ENCODE measurements around the gene KCNH2. TPM values are rescaled to one million over a fixed set of nuclear protein-coding genes. Genes with fewer than 3 reads are reported as not detected.

KCNH2 gene
- polyA plus RNA-seq, 3 donors, result not detected

DNA sequence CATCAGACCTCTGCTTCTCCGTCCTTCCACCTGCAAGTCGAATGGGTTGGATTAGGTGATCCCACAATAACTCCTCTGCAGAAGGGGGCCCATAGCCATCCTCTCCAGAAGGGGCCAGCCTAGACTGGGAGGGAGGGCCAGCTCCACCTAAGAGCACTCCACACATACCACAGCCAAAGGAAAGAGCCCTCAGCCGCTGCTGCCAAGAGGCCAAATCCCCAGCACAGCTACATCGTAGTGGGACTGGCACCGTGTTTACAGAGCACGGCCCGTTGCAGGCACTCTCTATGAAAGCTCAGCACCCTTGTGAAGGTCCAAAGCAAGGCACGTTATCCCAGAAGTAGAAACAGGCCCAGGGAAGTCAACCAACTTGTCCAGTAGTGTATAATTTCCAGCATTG lies 5.4 kb downstream of the KCNH2 start:
- intact Hi-C loops (cut with micrococcal nuclease), result no loop called here
- Histone ChIP-seq H3K79me2 (ENCODE audit: insufficient read depth, low read length) (no peaks in the 10 kb centered on the region), H3K4me3 (replicated peaks in 1 of 3; ENCODE audit: low read depth in 2 of 3, low read length in 3 of 3) (no peak overlapping the region), H3K4me2 (replicated peaks; ENCODE audit: extremely low read depth, low read length, poor library complexity, severe bottlenecking) (no peak overlapping the region), H3K9me3 (replicated peaks in 1 of 2; ENCODE audit: control insufficient read depth in 1 of 2, insufficient read depth in 1 of 2, low read length in 2 of 2) (peaks cover 0 to 16% of the 10 kb centered on the region in 2 donors), H4K20me1 (ENCODE audit: insufficient read depth, low read length) (no peaks in the 10 kb centered on the region), H2AFZ (ENCODE audit: insufficient read depth, low read depth, low read length, poor library complexity, severe bottlenecking) (no peak overlapping the region), H3K4me1 (ENCODE audit: control insufficient read depth in 1 of 2, insufficient read depth in 2 of 2, low read length in 2 of 2) (peaks cover 3 to 7% of the 10 kb centered on the region in 2 donors), H3K27ac (ENCODE audit: low read depth in 1 of 2, low read length in 2 of 2) (no peak overlapping the region), H3K9ac (ENCODE audit: insufficient read depth, low read length, poor library complexity, severe bottlenecking) (no peak overlapping the region), H3K36me3 (replicated peaks in 1 of 2; ENCODE audit: control insufficient read depth in 1 of 2, insufficient read depth in 2 of 2, low read length in 2 of 2) (no peaks in the 10 kb centered on the region), H3K27me3 (ENCODE audit: control insufficient read depth in 2 of 2, insufficient read depth in 2 of 2, low read length in 2 of 2) (peaks cover 19 to 50% of the 10 kb centered on the region in 2 donors)
- H3K4me1 Mint-ChIP-seq, result peaks cover 12% of the 10 kb centered on the region
- peaks cover 0 to 16% (median 4%) of the 10 kb centered on the region in 7 donors for H3K9me3 Mint-ChIP-seq
- H3K27me3 Mint-ChIP-seq (ENCODE audit: low read depth in 3 of 3), result peaks cover 52 to 81% (median 55%) of the 10 kb centered on the region in 3 donors
- peaks cover 0 to 7% of the 10 kb centered on the region in 2 donors for H3K36me3 Mint-ChIP-seq
- H3K27ac Mint-ChIP-seq, result no peak overlapping the region
- WGBS (ENCODE audit: insufficient coverage), result 96% methylated on average over 5 of the region's 8 CpGs
- peak overlapping the region in 1 of 2 donors; percentile 47 for H3K4me3 Mint-ChIP-seq
- TF ChIP-seq, protein P1, sequence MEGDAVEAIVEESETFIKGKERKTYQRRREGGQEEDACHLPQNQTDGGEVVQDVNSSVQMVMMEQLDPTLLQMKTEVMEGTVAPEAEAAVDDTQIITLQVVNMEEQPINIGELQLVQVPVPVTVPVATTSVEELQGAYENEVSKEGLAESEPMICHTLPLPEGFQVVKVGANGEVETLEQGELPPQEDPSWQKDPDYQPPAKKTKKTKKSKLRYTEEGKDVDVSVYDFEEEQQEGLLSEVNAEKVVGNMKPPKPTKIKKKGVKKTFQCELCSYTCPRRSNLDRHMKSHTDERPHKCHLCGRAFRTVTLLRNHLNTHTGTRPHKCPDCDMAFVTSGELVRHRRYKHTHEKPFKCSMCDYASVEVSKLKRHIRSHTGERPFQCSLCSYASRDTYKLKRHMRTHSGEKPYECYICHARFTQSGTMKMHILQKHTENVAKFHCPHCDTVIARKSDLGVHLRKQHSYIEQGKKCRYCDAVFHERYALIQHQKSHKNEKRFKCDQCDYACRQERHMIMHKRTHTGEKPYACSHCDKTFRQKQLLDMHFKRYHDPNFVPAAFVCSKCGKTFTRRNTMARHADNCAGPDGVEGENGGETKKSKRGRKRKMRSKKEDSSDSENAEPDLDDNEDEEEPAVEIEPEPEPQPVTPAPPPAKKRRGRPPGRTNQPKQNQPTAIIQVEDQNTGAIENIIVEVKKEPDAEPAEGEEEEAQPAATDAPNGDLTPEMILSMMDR (IDR thresholded peaks at IDR 0.05), result no peak
- no peak for DNase-seq

DNA sequence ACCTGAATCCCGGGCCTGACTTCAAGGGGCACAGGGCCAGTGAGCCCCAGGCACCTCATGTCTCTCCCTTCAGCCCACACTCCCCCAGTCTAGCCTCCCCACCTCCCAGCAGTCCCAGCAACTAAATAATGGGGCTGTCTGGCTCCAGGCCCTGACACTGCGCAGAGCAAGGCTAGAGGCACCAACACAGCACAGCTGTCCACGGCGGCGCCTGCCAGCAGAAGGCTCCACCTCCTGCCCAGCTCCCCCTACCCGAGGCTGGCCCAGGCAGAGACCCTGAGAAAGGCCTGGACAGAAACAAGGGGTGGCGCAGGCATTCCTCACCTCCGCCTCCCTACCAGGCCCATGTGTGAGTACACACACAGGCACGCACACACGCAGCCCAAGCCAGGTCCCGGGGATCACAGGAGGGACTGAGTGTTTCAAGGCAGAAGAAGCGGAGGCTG lies 6.1 kb downstream of the KCNH2 start:
- no peaks in the 10 kb centered on the region for H3K79me2 ChIP-seq (ENCODE audit: insufficient read depth, low read length)
- intact Hi-C loops (cut with micrococcal nuclease), result no loop called here
- H3K4me3 Mint-ChIP-seq, result no peak overlapping the region
- H3K27ac Mint-ChIP-seq, result no peak overlapping the region
- H3K9me3 Mint-ChIP-seq, result peaks cover 0 to 13% (median 2%) of the 10 kb centered on the region in 7 donors
- peaks cover 14 to 45% of the 10 kb centered on the region in 2 donors for H3K27me3 ChIP-seq (ENCODE audit: control insufficient read depth in 2 of 2, insufficient read depth in 2 of 2, low read length in 2 of 2)
- WGBS (ENCODE audit: insufficient coverage), result 91% methylated on average over 12 of the region's 12 CpGs
- peaks cover 51 to 76% (median 52%) of the 10 kb centered on the region in 3 donors for H3K27me3 Mint-ChIP-seq (ENCODE audit: low read depth in 3 of 3)
- H3K4me3 ChIP-seq (replicated peaks in 1 of 3; ENCODE audit: low read depth in 2 of 3, low read length in 3 of 3), result no peak overlapping the region
- peaks cover 3 to 7% of the 10 kb centered on the region in 2 donors for H3K4me1 ChIP-seq (ENCODE audit: control insufficient read depth in 1 of 2, insufficient read depth in 2 of 2, low read length in 2 of 2)
- no peaks in the 10 kb centered on the region for H4K20me1 ChIP-seq (ENCODE audit: insufficient read depth, low read length)
- TF ChIP-seq, protein P1 (IDR thresholded peaks at IDR 0.05), result no peak
- peaks cover 8% of the 10 kb centered on the region for H3K4me1 Mint-ChIP-seq
- peaks cover 0 to 5% of the 10 kb centered on the region in 2 donors for H3K36me3 Mint-ChIP-seq
- H3K36me3 ChIP-seq (replicated peaks in 1 of 2; ENCODE audit: control insufficient read depth in 1 of 2, insufficient read depth in 2 of 2, low read length in 2 of 2), result no peaks in the 10 kb centered on the region
- H3K4me2 ChIP-seq (replicated peaks; ENCODE audit: extremely low read depth, low read length, poor library complexity, severe bottlenecking), result no peak overlapping the region
- H3K9ac ChIP-seq (ENCODE audit: insufficient read depth, low read length, poor library complexity, severe bottlenecking), result no peak overlapping the region
- no peak overlapping the region for H2AFZ ChIP-seq (ENCODE audit: insufficient read depth, low read depth, low read length, poor library complexity, severe bottlenecking)
- H3K27ac ChIP-seq (ENCODE audit: low read depth in 1 of 2, low read length in 2 of 2), result no peak overlapping the region
- peaks cover 0 to 14% of the 10 kb centered on the region in 2 donors for H3K9me3 ChIP-seq (replicated peaks in 1 of 2; ENCODE audit: control insufficient read depth in 1 of 2, insufficient read depth in 1 of 2, low read length in 2 of 2)
- no peak for DNase-seq
